Liver (tissue), 9 donors: ENCODE results near the gene CYSLTR2. TPM values are rescaled to one million over a fixed set of nuclear protein-coding genes. Genes with fewer than 3 reads are reported as not detected.

Experiments used
- DNase-seq: peaks from one replicate; pipeline ENCODE4 v3.0.0-alpha.2; 2017; ENCODE audit warnings: low spot score
- H3K27ac ChIP-seq, 2 donors: one replicate each; pipeline ENCODE4 v1.7.0; 2013; ENCODE audit warnings: inconsistent platforms in 2 of 2, low read length in 2 of 2, control low read depth in 1 of 2, low read depth in 1 of 2, mild to moderate bottlenecking in 1 of 2
- H3K27me3 ChIP-seq, 4 donors: one replicate each; pipeline versions ENCODE4 v1.6.1 to v1.7.0; 2013; ENCODE audit warnings: low read length in 3 of 4, inconsistent platforms in 1 of 4, mild to moderate bottlenecking in 1 of 4, moderate library complexity in 1 of 4; ENCODE audit not compliant: control insufficient read depth in 4 of 4, insufficient read depth in 4 of 4
- H3K36me3 ChIP-seq, 4 donors: one replicate each; pipeline versions ENCODE4 v1.6.1 to v1.7.0; 2013; ENCODE audit warnings: low read length in 3 of 4, mild to moderate bottlenecking in 3 of 4, low read depth in 1 of 4, moderate library complexity in 1 of 4; ENCODE audit not compliant: control insufficient read depth in 4 of 4, insufficient read depth in 3 of 4
- H3K4me1 ChIP-seq, 4 donors: one replicate each; pipeline versions ENCODE4 v1.6.1 to v1.7.0; 2013; ENCODE audit warnings: low read length in 3 of 4, mild to moderate bottlenecking in 3 of 4, moderate library complexity in 1 of 4; ENCODE audit not compliant: control insufficient read depth in 4 of 4, insufficient read depth in 4 of 4
- H3K4me3 ChIP-seq, 3 donors: one replicate each; pipeline versions ENCODE4 v1.6.1 to v1.7.0; 2013; ENCODE audit warnings: low read length in 3 of 3, control low read depth in 1 of 3, low read depth in 1 of 3, mild to moderate bottlenecking in 1 of 3
- H3K9ac ChIP-seq, 2 donors: one replicate each; pipeline ENCODE4 v1.7.0; 2013; ENCODE audit warnings: low read length in 2 of 2, mild to moderate bottlenecking in 2 of 2, moderate library complexity in 2 of 2, control low read depth in 1 of 2, low read depth in 1 of 2
- H3K9me3 ChIP-seq, 4 donors: one replicate each; pipeline versions ENCODE4 v1.6.1 to v1.7.0; 2013; ENCODE audit warnings: low read length in 3 of 4; ENCODE audit not compliant: control insufficient read depth in 4 of 4
- FOXA1 ChIP-seq: IDR thresholded peaks from 2 replicates; pipeline ENCODE4 v1.6.1; 2016; ENCODE audit warnings: antibody characterized with exemption
- FOXA2 ChIP-seq: IDR thresholded peaks from 2 replicates; pipeline ENCODE4 v1.6.1; 2016; ENCODE audit warnings: antibody characterized with exemption
- GABPA ChIP-seq, 2 donors: IDR thresholded peaks in 1 of 2; conservative IDR thresholded peaks in 1 of 2; 2 replicates each; pipeline ENCODE4 v1.6.1; 2016; ENCODE audit warnings: antibody characterized with exemption in 2 of 2, mild to moderate bottlenecking in 1 of 2, moderate library complexity in 1 of 2
- HNF4A ChIP-seq, 2 donors: conservative IDR thresholded peaks; 2 replicates each; pipeline ENCODE4 v1.6.1; 2016; ENCODE audit warnings: antibody characterized with exemption in 2 of 2, mild to moderate bottlenecking in 2 of 2
- JUND ChIP-seq, 2 donors: IDR thresholded peaks; 2 replicates each; pipeline ENCODE4 v1.6.1; 2016; ENCODE audit warnings: antibody characterized with exemption in 2 of 2
- NR2F2 ChIP-seq: IDR thresholded peaks from 2 replicates; pipeline ENCODE4 v1.6.1; 2016; ENCODE audit warnings: antibody characterized with exemption
- RAD21 ChIP-seq, 2 donors: IDR thresholded peaks; 2 replicates each; pipeline ENCODE4 v1.6.1; 2016; ENCODE audit warnings: antibody characterized with exemption in 2 of 2, mild to moderate bottlenecking in 2 of 2
- SP1 ChIP-seq: IDR thresholded peaks from 2 replicates; pipeline ENCODE4 v1.6.1; 2018; ENCODE audit warnings: antibody characterized with exemption, mild to moderate bottlenecking
- WGBS: extraction: QIAGEN DNeasy Blood & Tissue Kit; methylation state at CpG from one replicate; pipeline ENCODE4 v1.1.7; 2013; 5-methylcytosine and 5-hydroxymethylcytosine counted together
- polyA plus RNA-seq, 2 donors: library from polyadenylated mRNA; stranded (reverse) in 1 of 2; unstranded in 1 of 2; fragments of 200-250 nt in 1 of 2; fragments of >200 nt in 1 of 2; fragmentation: Nextera tagmentation in 1 of 2; extraction: Ambion mirVana in 1 of 2; gene quantifications; one replicate each; pipeline versions ENCODE4 v1.2.1 to v1.2.3, GENCODE V29; 2013 to 2015
- total RNA-seq, 2 donors: library from RNA; depleted of rRNA; stranded (reverse); fragments of >200 nt; gene quantifications; one replicate each; pipeline ENCODE4 v1.2.3, GENCODE V29; 2014
- TF ChIP-seq, protein P1 (sequence below): IDR thresholded peaks from 2 replicates; pipeline ENCODE4 v1.6.1; 2016; ENCODE audit warnings: antibody characterized with exemption
- TF ChIP-seq, protein P2 (sequence below): IDR thresholded peaks from 2 replicates; pipeline ENCODE4 v1.6.1; 2016; ENCODE audit warnings: antibody characterized with exemption, mild to moderate bottlenecking
- TF ChIP-seq, protein P3 (sequence below): fragments of 150-350 bp; IDR thresholded peaks from 2 replicates; pipeline ENCODE4 v1.5.1; 2017; ENCODE audit warnings: improper control_type of control experiment, low read depth, low read length; ENCODE audit not compliant: missing input control
- donor health status: healthy.
- donor health status: healthy.
- donor health status: healthy.
- donor health status: healthy.
- donor health status: healthy.

The CYSLTR2 gene
- total and polyA plus RNA-seq, 4 donors = 0.07 to 0.37 (median 0.15) TPM

DNA sequence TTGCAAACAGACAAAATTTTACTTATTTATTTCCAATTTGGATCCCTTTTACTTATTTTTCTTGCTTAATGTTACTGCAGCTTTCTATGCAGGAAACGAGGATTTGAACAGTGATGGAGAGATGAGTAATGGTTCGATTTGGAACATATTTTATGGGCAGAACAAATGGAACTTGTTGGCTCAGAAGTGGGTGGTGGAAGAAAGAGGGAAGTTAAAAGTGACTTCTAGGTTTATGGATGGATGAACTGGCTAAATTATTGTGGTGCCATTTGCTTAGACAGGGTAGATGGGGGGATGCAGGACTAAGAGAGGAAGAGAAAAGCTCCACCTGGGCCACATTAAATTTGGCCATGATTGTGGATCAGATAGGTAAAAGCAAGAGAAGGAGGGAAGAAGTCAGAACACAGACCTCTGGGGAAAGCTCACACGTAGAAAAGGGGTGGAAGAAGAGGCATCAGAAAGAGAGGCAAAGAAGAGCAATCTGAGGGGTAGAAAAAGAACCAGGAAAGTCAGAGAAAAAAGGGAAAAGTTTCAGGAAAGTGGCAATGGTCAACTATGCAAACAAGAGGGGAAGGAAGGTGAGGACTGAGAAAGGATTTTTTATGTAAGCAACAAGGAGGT, 768 bp upstream of the CYSLTR2 start:
- no peak for DNase-seq
- no peak overlapping the region for H3K4me3 ChIP-seq
- no peaks in the 10 kb centered on the region for H3K27me3 ChIP-seq
- H3K9ac ChIP-seq = no peak overlapping the region
- H3K9me3 ChIP-seq = no peaks in the 10 kb centered on the region
- H3K36me3 ChIP-seq = no peaks in the 10 kb centered on the region
- H3K4me1 ChIP-seq = peaks cover 0 to 4% (median 2%) of the 10 kb centered on the region in 4 donors
- 80% methylated on average over 3 of the region's 3 CpGs for WGBS
- TF ChIP-seq, protein P1, sequence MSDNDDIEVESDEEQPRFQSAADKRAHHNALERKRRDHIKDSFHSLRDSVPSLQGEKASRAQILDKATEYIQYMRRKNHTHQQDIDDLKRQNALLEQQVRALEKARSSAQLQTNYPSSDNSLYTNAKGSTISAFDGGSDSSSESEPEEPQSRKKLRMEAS = no peak
- TF ChIP-seq, protein P2, sequence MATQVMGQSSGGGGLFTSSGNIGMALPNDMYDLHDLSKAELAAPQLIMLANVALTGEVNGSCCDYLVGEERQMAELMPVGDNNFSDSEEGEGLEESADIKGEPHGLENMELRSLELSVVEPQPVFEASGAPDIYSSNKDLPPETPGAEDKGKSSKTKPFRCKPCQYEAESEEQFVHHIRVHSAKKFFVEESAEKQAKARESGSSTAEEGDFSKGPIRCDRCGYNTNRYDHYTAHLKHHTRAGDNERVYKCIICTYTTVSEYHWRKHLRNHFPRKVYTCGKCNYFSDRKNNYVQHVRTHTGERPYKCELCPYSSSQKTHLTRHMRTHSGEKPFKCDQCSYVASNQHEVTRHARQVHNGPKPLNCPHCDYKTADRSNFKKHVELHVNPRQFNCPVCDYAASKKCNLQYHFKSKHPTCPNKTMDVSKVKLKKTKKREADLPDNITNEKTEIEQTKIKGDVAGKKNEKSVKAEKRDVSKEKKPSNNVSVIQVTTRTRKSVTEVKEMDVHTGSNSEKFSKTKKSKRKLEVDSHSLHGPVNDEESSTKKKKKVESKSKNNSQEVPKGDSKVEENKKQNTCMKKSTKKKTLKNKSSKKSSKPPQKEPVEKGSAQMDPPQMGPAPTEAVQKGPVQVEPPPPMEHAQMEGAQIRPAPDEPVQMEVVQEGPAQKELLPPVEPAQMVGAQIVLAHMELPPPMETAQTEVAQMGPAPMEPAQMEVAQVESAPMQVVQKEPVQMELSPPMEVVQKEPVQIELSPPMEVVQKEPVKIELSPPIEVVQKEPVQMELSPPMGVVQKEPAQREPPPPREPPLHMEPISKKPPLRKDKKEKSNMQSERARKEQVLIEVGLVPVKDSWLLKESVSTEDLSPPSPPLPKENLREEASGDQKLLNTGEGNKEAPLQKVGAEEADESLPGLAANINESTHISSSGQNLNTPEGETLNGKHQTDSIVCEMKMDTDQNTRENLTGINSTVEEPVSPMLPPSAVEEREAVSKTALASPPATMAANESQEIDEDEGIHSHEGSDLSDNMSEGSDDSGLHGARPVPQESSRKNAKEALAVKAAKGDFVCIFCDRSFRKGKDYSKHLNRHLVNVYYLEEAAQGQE = no peak
- TF ChIP-seq RAD21 (IDR thresholded peaks at IDR 0.05) (no peak), FOXA2 (no peak)
- no peak overlapping the region for H3K27ac ChIP-seq

DNA sequence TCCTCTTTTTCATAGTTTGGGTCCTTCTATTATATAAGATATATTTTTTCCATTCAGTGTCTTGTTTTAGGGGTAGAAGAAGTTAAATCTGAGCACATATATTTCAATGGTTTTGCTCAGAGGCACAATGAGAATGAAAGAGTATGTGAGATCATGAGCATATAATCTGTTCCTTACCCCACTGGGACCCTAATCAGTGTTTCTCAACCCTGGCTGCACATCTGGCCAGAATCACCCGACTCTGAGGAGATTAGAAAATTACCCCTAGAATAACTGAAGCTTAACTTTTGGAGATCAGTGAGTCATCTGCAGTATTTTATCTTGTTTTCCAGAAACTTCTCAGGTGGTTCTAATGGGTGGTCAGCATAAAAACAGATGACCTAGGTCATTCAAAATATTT, 782 bp downstream of the CYSLTR2 start:
- H3K4me1 ChIP-seq = peaks cover 0 to 4% (median 2%) of the 10 kb centered on the region in 4 donors
- H3K9me3 ChIP-seq = no peaks in the 10 kb centered on the region
- WGBS = 78% methylated on average over 1 of the region's 1 CpG
- no peak overlapping the region for H3K27ac ChIP-seq
- no peak overlapping the region for H3K4me3 ChIP-seq
- H3K9ac ChIP-seq = no peak overlapping the region
- no peak for DNase-seq
- no peaks in the 10 kb centered on the region for H3K36me3 ChIP-seq
- TF ChIP-seq JUND (IDR thresholded peaks at IDR 0.05) (no peak), RAD21 (IDR thresholded peaks at IDR 0.05) (no peak), SP1 (no peak), GABPA (IDR thresholded peaks at IDR 0.05 in 1 of 2, conservative IDR thresholded peaks at IDR 0.05 in 1 of 2) (no peak)
- no peaks in the 10 kb centered on the region for H3K27me3 ChIP-seq

DNA sequence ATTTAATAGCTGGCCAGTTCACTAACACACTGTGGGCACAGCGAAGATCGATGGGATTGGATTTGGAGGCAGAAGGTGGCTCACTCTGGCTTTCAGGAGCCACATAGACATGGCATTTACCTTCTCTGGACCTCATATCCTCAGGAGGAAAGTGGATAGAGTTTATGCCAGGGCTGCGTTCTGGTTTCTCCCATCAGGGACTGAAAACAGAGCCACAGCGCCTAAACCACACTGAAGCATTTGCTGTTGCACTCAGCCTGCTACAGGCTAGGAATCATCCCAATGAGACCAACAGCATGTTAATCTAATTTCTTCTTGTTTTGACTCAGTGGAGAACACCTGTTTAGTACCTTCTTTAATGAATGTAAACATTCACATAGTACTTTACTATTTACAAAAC, 1.6 kb downstream of the CYSLTR2 start:
- H3K36me3 ChIP-seq = no peaks in the 10 kb centered on the region
- TF ChIP-seq FOXA1 (no peak), HNF4A (conservative IDR thresholded peaks at IDR 0.05) (no peak), JUND (IDR thresholded peaks at IDR 0.05) (no peak), NR2F2 (no peak), SP1 (no peak)
- TF ChIP-seq, protein P3, sequence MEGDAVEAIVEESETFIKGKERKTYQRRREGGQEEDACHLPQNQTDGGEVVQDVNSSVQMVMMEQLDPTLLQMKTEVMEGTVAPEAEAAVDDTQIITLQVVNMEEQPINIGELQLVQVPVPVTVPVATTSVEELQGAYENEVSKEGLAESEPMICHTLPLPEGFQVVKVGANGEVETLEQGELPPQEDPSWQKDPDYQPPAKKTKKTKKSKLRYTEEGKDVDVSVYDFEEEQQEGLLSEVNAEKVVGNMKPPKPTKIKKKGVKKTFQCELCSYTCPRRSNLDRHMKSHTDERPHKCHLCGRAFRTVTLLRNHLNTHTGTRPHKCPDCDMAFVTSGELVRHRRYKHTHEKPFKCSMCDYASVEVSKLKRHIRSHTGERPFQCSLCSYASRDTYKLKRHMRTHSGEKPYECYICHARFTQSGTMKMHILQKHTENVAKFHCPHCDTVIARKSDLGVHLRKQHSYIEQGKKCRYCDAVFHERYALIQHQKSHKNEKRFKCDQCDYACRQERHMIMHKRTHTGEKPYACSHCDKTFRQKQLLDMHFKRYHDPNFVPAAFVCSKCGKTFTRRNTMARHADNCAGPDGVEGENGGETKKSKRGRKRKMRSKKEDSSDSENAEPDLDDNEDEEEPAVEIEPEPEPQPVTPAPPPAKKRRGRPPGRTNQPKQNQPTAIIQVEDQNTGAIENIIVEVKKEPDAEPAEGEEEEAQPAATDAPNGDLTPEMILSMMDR = no peak
- H3K9ac ChIP-seq = no peak overlapping the region
- no peak overlapping the region for H3K4me3 ChIP-seq
- no peaks in the 10 kb centered on the region for H3K9me3 ChIP-seq
- WGBS = 95% methylated on average over 4 of the region's 4 CpGs
- H3K4me1 ChIP-seq = peaks cover 0 to 4% (median 2%) of the 10 kb centered on the region in 4 donors
- no peak overlapping the region for H3K27ac ChIP-seq
- H3K27me3 ChIP-seq = no peaks in the 10 kb centered on the region
- no peak for DNase-seq
